22Rv1 (cell line): ENCODE measurements around the gene ZNF367.

Experiments
- H3K27ac ChIP-seq: fragments of 450-650 bp; 2 replicates; pipeline ENCODE4 v1.5.1; 2017
- ZFX ChIP-seq: fragments of 450-650 bp; IDR thresholded peaks from 2 replicates; pipeline ENCODE4 v1.6.1; 2017; ENCODE audit warnings: antibody characterized with exemption, borderline replicate concordance
- TF ChIP-seq, protein P1 (sequence below): fragments of 450-650 bp; IDR thresholded peaks from 2 replicates; pipeline ENCODE4 v1.5.1; 2017; ENCODE audit warnings: mild to moderate bottlenecking

ZNF367 gene

DNA sequence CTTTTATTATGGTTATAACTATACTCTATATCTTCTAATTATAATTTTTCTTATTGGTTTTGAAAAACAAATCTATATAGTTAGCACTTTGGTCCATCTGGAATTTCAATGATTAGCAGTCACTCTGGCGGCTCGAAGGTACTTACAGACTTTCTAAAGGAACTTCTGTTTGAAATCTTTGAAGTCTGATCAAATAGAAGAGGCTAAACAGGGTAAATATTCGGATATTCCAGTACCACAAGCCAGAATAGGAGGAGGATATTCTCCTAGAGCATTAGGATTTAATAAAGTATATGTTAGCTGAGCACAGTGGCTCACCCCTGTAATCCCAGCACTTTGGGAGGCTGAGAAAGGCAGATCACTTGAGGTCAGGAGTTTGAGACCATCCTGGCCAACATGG is 77.5 kb downstream of the ZNF367 start:
- H3K27ac ChIP-seq, result no peak overlapping the region
- no peak for TF ChIP-seq ZFX
- TF ChIP-seq, protein P1, sequence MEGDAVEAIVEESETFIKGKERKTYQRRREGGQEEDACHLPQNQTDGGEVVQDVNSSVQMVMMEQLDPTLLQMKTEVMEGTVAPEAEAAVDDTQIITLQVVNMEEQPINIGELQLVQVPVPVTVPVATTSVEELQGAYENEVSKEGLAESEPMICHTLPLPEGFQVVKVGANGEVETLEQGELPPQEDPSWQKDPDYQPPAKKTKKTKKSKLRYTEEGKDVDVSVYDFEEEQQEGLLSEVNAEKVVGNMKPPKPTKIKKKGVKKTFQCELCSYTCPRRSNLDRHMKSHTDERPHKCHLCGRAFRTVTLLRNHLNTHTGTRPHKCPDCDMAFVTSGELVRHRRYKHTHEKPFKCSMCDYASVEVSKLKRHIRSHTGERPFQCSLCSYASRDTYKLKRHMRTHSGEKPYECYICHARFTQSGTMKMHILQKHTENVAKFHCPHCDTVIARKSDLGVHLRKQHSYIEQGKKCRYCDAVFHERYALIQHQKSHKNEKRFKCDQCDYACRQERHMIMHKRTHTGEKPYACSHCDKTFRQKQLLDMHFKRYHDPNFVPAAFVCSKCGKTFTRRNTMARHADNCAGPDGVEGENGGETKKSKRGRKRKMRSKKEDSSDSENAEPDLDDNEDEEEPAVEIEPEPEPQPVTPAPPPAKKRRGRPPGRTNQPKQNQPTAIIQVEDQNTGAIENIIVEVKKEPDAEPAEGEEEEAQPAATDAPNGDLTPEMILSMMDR, result no peak

DNA sequence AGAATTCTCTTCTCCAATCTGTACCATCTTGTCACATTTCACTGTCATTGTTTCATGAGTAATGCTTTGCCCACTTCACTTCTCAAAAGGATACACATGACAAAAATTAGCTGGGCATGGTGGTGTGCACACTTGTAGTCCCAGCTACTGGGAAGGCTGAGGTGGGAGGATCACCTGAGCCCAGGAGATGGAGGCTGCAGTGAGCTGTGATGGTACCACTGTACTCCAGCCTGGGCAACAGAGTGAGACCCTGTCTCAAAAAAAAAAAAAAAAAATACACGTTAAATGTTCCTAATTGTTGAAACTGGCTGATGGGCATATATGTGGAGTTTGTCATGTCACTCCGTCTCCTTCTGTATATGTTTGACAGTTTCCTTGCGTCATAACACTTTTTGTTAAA is 79.9 kb downstream of the ZNF367 start:
- TF ChIP-seq, protein P1, result no peak
- no peak overlapping the region for H3K27ac ChIP-seq
